ENCODE data around the gene MAP4K1.

DNA sequence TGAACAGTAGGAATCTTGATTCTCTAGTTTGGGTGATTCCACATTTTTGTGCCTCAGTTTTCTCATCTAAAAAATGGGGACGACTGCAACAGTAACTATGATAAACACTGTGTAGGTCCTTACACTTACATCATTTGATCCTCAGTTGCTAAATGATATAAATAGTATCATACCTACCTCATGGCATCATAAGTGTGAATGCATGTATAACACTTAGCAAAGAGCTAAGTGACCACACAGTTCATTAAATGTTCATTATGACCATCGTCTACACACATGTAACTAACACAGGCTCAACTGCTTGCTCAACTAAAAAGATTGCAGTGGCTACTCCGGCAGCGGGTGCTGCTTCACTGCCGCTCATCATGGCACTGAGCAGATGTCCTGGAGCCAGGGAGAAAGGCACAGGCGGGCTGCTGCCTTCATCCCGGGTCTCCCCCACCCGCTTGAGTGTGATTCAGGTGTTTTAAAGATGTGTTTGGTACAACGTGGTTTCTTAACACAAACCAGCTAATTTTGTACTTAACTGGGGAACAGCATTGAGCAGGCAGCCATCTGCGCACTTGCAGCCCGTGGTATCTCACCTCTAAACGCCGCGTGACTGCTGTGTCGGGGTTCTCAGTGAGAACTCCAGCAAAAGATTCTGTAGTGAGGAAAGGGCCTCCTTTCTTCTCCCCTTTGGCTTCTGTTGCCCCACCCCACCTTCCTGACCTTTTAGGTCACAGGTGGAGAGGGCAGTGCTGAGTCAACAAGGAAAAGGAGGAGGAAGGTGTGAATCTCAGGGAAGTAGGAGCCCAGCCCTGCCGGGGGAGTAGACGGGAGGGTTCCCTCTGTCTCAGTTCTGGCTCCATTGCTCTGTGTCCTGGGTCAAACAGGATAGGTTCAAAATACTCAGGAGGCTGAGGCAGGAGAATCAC, 18.0 kb upstream of the MAP4K1 start:
- TF ChIP-seq POLR2AphosphoS5 (IDR thresholded peaks at IDR 0.05) (no peak), EZH2 (IDR thresholded peaks at IDR 0.05; ENCODE audit: borderline replicate concordance, insufficient read depth, low read length, poor library complexity, severe bottlenecking) (no peak), EP300 (conservative IDR thresholded peaks at IDR 0.05; ENCODE audit: poor library complexity, severe bottlenecking) (no peak)
- TF ChIP-seq, protein P1, sequence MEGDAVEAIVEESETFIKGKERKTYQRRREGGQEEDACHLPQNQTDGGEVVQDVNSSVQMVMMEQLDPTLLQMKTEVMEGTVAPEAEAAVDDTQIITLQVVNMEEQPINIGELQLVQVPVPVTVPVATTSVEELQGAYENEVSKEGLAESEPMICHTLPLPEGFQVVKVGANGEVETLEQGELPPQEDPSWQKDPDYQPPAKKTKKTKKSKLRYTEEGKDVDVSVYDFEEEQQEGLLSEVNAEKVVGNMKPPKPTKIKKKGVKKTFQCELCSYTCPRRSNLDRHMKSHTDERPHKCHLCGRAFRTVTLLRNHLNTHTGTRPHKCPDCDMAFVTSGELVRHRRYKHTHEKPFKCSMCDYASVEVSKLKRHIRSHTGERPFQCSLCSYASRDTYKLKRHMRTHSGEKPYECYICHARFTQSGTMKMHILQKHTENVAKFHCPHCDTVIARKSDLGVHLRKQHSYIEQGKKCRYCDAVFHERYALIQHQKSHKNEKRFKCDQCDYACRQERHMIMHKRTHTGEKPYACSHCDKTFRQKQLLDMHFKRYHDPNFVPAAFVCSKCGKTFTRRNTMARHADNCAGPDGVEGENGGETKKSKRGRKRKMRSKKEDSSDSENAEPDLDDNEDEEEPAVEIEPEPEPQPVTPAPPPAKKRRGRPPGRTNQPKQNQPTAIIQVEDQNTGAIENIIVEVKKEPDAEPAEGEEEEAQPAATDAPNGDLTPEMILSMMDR (IDR thresholded peaks at IDR 0.05; ENCODE audit: poor library complexity, severe bottlenecking): no peak
